B cell (primary cell): Measurements from ENCODE around the gene ARHGAP22. TPM values are rescaled to one million over a fixed set of nuclear protein-coding genes. Genes with fewer than 3 reads are reported as not detected.

Experiments
- ATAC-seq: fragments of 200-7000 bp; cut with Tn5 transposase; one replicate; pipeline ENCODE4 v1.10.0; 2021; ENCODE audit warnings: low read depth, mild to moderate bottlenecking, moderate number of reproducible peaks, moderate library complexity
- CTCF ChIA-PET: fragments of 350-600 bp; sonication (Branson Sonifier 250); formaldehyde crosslinking; loops from one replicate; lab custom pipeline; 2021; ENCODE audit warnings: antibody characterized with exemption, inconsistent platforms; lab: Charles Lee
- POLR2A ChIA-PET: fragments of 350-600 bp; sonication (Branson Sonifier 250); formaldehyde crosslinking; loops from one replicate; lab custom pipeline; 2021; ENCODE audit warnings: antibody characterized with exemption; lab: Charles Lee
- DNase-seq: peaks from one replicate; pipeline ENCODE4 v3.0.0; 2013
- H2AFZ ChIP-seq: 2 replicates; pipeline ENCODE4 v1.6.1; 2012; ENCODE audit warnings: mild to moderate bottlenecking, low read depth, low read length; ENCODE audit not compliant: insufficient read depth, poor library complexity, severe bottlenecking
- H3K27ac ChIP-seq, 2 donors: 1 replicate in 1 of 2; 2 replicates in 1 of 2; pipeline ENCODE4 v1.5.1; 2012 to 2013; ENCODE audit warnings: low read length in 2 of 2, mild to moderate bottlenecking in 2 of 2, moderate library complexity in 1 of 2
- H3K27me3 ChIP-seq, 4 experiments: fragments of 200-600 bp in 1 of 4; sonication (generic) in 1 of 4; replicated peaks in 1 of 4; 1 replicate in 2 of 4; 2 replicates in 2 of 4; pipeline versions ENCODE4 v1.6.1 to v1.7.0; 2013 to 2016; ENCODE audit warnings: low read length in 3 of 4, mild to moderate bottlenecking in 2 of 4, mixed read lengths in 1 of 4, moderate library complexity in 1 of 4; ENCODE audit not compliant: insufficient read depth in 4 of 4, control insufficient read depth in 3 of 4; ENCODE audit errors: control extremely low read depth in 1 of 4
- H3K36me3 ChIP-seq, 2 experiments: replicated peaks in 1 of 2; 1 replicate in 1 of 2; 2 replicates in 1 of 2; pipeline versions ENCODE4 v1.6.1 to v1.7.1; 2013; ENCODE audit warnings: low read length in 1 of 2; ENCODE audit not compliant: insufficient read depth in 2 of 2, control insufficient read depth in 1 of 2; ENCODE audit errors: control extremely low read depth in 1 of 2, extremely low read depth in 1 of 2
- H3K4me1 ChIP-seq, 2 donors: fragments of 200-600 bp in 1 of 2; sonication (generic) in 1 of 2; 1 replicate in 1 of 2; 2 replicates in 1 of 2; pipeline versions ENCODE4 v1.5.1 to v1.6.1; 2013 to 2017; ENCODE audit warnings: low read length in 2 of 2; ENCODE audit not compliant: control insufficient read depth in 2 of 2, insufficient read depth in 2 of 2
- H3K4me2 ChIP-seq: replicated peaks from 2 replicates; pipeline ENCODE3; 2012; ENCODE audit warnings: mild to moderate bottlenecking, low read depth, low read length; ENCODE audit not compliant: poor library complexity, severe bottlenecking
- H3K4me3 ChIP-seq, 5 experiments: fragments of 200-600 bp in 1 of 5; sonication (generic) in 1 of 5; 1 replicate in 3 of 5; 2 replicates in 2 of 5; pipeline versions ENCODE4 v1.5.1 to v1.7.0; 2011 to 2016; ENCODE audit warnings: low read length in 4 of 5, mild to moderate bottlenecking in 4 of 5, low read depth in 2 of 5, control low read depth in 1 of 5, moderate library complexity in 1 of 5; ENCODE audit not compliant: insufficient read depth in 1 of 5; ENCODE audit errors: control extremely low read depth in 1 of 5, extremely low read depth in 1 of 5
- H3K79me2 ChIP-seq: fragments of 200-600 bp; sonication (generic); one replicate; pipeline ENCODE4 v1.6.0; 2016; ENCODE audit warnings: low read length; ENCODE audit not compliant: control insufficient read depth, insufficient read depth
- H3K9ac ChIP-seq: fragments of 200-600 bp; sonication (generic); 2 replicates; pipeline ENCODE4 v1.6.1; 2017; ENCODE audit warnings: mild to moderate bottlenecking, low read length, moderate library complexity
- H3K9me3 ChIP-seq, 3 donors: one replicate each; pipeline versions ENCODE4 v1.6.1 to v1.7.1; 2013; ENCODE audit warnings: low read length in 2 of 3; ENCODE audit not compliant: control insufficient read depth in 2 of 3, insufficient read depth in 1 of 3; ENCODE audit errors: control extremely low read depth in 1 of 3
- H4K20me1 ChIP-seq: 2 replicates; pipeline ENCODE4 v1.6.0; 2012; ENCODE audit warnings: mild to moderate bottlenecking, low read length; ENCODE audit not compliant: insufficient read depth, control insufficient read depth, poor library complexity, severe bottlenecking
- H3K27ac Mint-ChIP-seq: one replicate; pipeline ENCODE4 v1.8.0; 2021; ENCODE audit warnings: mixed read lengths
- H3K27me3 Mint-ChIP-seq: one replicate; pipeline ENCODE4 v1.8.0; 2021; ENCODE audit warnings: mixed read lengths
- H3K4me1 Mint-ChIP-seq: one replicate; pipeline ENCODE4 v1.8.0; 2021; ENCODE audit warnings: mixed read lengths
- H3K4me3 Mint-ChIP-seq: one replicate; pipeline ENCODE4 v1.8.0; 2021; ENCODE audit warnings: mixed read lengths
- H3K9me3 Mint-ChIP-seq: one replicate; pipeline ENCODE4 v1.8.0; 2022; ENCODE audit warnings: mixed read lengths; ENCODE audit not compliant: insufficient read depth
- EZH2 ChIP-seq: IDR thresholded peaks from 2 replicates; pipeline ENCODE4 v1.6.1; 2012; ENCODE audit warnings: borderline replicate concordance, low read depth, mild to moderate bottlenecking, moderate library complexity, low read length; ENCODE audit not compliant: insufficient read depth, poor library complexity, severe bottlenecking
- WGBS: methylation state at CpG from one replicate; pipeline ENCODE4 v1.1.5; 2013; ENCODE audit warnings: missing lambda C conversion rate; ENCODE audit not compliant: insufficient coverage; 5-methylcytosine and 5-hydroxymethylcytosine counted together
- intact Hi-C: fragments of 100-400 bp; cut with micrococcal nuclease; formaldehyde crosslinking; loops from one replicate; pipeline ENCODE4 v1.10.0; 2022
- polyA plus RNA-seq: library from polyadenylated mRNA; depleted of rRNA; stranded (reverse); fragments of >200 nt; gene quantifications from 2 replicates; pipeline ENCODE4 v1.2.3, GENCODE V29; 2012
- total RNA-seq, 2 donors: library from RNA; stranded (reverse); fragments of 120-200 nt in 1 of 2; gene quantifications; 1 replicate in 1 of 2; 2 replicates in 1 of 2; pipeline versions ENCODE4 v1.2.3 to v1.2.4, GENCODE V29; 2013 to 2022
- TF ChIP-seq, protein P1 (sequence below): fragments of 200-600 bp; IDR thresholded peaks from one replicate; pipeline ENCODE4 v1.8.0; 2022; ENCODE audit warnings: antibody characterized with exemption, mild to moderate bottlenecking

ARHGAP22 gene
- total and polyA plus RNA-seq, 2 donors (not counting 1 experiment from before 2014, with no cell fraction given): 1.9 to 2.0 TPM

DNA sequence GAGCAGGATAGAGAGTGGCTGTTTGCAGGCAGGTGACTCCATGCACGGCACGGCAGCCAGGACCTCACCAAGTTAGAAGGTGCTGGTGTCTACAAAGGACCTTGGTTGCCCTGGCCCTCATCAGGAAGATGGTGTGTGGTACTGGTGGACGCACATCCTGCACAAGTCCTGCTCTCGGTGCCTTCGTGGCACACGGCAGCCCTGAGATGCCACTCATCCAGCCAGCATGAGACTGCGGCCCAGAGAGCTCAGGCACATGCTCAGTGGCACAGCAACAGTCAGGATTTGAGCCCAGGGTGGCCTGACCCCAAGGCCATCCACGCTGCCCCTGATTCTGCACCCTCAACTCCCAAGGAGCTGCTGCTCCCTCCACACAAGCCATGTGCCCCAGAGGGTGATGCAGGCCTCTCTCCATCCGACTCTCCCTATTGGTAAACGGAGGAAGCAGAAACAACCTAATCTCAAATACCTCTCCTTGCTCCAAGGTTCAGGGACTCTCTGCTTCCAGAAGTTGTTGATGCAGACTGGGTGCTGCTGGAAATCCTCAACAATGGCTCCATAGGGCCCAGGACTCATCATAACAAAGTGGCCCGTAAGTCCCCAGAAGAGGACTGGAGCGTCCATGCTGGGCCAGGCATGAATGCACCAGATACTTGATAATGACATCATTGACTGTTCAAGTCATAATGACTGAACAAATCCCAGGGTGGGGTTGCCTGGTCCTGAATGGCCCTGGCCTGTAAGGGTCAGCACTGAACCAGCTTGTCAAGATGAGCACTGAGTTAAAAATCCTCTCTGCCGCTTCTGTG, 93.6 kb downstream of the ARHGAP22 start:
- Mint-ChIP-seq H3K9me3 (peaks cover 2% of the 10 kb centered on the region), H3K4me3 (no peak overlapping the region), H3K27ac (no peak overlapping the region), H3K4me1 (peaks cover 13% of the 10 kb centered on the region), H3K27me3 (no peaks in the 10 kb centered on the region)
- peaks cover 8 to 11% of the 10 kb centered on the region in 2 donors for H3K4me1 ChIP-seq
- H3K4me3 ChIP-seq: no peak overlapping the region
- POLR2A ChIA-PET: no interaction called here
- peaks cover 0 to 12% (median 3%) of the 10 kb centered on the region in 3 donors for H3K9me3 ChIP-seq
- H4K20me1 ChIP-seq: no peaks in the 10 kb centered on the region
- ATAC-seq (no peak), DNase-seq (no peak)
- H2AFZ ChIP-seq: no peak overlapping the region
- CTCF ChIA-PET: no interaction called here
- H3K27ac ChIP-seq: no peak overlapping the region
- H3K4me2 ChIP-seq: no peak overlapping the region
- intact Hi-C loops: no loop called here
- TF ChIP-seq, protein P1, sequence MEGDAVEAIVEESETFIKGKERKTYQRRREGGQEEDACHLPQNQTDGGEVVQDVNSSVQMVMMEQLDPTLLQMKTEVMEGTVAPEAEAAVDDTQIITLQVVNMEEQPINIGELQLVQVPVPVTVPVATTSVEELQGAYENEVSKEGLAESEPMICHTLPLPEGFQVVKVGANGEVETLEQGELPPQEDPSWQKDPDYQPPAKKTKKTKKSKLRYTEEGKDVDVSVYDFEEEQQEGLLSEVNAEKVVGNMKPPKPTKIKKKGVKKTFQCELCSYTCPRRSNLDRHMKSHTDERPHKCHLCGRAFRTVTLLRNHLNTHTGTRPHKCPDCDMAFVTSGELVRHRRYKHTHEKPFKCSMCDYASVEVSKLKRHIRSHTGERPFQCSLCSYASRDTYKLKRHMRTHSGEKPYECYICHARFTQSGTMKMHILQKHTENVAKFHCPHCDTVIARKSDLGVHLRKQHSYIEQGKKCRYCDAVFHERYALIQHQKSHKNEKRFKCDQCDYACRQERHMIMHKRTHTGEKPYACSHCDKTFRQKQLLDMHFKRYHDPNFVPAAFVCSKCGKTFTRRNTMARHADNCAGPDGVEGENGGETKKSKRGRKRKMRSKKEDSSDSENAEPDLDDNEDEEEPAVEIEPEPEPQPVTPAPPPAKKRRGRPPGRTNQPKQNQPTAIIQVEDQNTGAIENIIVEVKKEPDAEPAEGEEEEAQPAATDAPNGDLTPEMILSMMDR: no peak
- no peak for TF ChIP-seq EZH2
- H3K79me2 ChIP-seq: no peaks in the 10 kb centered on the region
- peaks cover 0 to 3% (median 0%) of the 10 kb centered on the region in 4 experiments for H3K27me3 ChIP-seq
- no peaks in the 10 kb centered on the region for H3K36me3 ChIP-seq
- no peak overlapping the region for H3K9ac ChIP-seq
- WGBS: 94% methylated on average over 12 of the region's 13 CpGs

DNA sequence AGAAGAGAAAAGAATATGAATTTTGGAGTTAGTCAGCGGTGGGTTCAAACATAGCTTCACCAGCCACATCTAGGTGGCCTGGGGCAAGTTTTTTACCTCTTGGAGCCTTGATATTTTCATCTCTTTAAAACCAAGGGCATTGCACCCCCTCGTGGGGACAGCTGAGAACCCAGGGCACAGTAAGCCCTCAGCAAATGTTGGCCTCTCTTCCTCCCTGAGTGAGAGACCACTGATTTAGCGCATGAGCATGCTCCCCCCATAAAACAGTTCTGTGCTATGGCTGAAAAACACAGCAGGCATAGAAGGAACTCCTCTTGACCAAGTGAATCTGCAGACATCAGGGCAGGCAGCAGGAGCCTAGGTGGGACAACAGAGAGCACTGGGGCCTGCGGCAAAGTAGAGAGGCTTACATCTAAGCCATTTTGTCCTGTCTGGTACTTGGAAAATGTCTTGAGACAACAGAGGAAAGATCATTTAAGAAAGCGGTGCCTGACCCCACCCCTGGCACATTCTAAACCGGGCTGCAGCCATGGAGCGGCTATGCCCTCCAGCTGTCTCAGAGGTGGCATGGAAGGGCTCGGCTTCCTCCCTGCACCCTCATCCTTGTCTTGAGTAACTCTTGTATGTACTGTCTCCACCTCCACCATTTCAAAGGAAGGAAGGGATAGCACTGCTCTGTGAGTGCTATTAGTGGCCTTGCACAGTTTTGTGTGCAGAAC, 94.7 kb downstream of the ARHGAP22 start:
- no peaks in the 10 kb centered on the region for H4K20me1 ChIP-seq
- no peaks in the 10 kb centered on the region for H3K36me3 ChIP-seq
- Mint-ChIP-seq H3K27ac (no peak overlapping the region), H3K4me3 (no peak overlapping the region), H3K27me3 (no peaks in the 10 kb centered on the region), H3K4me1 (peaks cover 13% of the 10 kb centered on the region), H3K9me3 (peaks cover 2% of the 10 kb centered on the region)
- H3K4me3 ChIP-seq: no peak overlapping the region
- intact Hi-C loops: no loop called here
- H3K4me2 ChIP-seq: no peak overlapping the region
- ATAC-seq (no peak), DNase-seq (no peak)
- WGBS: 84% methylated on average over 7 of the region's 8 CpGs
- peaks cover 0 to 3% (median 0%) of the 10 kb centered on the region in 4 experiments for H3K27me3 ChIP-seq
- ChIA-PET CTCF (interaction anchor here (0.6 to 1.5 kb wide), 2 partner anchors 146 to 195 kb away, joined by 3 to 5 read pairs; no protein-coding TSS in a partner anchor), POLR2A (no interaction called here)
- H3K9ac ChIP-seq: no peak overlapping the region
- H3K4me1 ChIP-seq: peaks cover 8 to 11% of the 10 kb centered on the region in 2 donors
- H3K9me3 ChIP-seq: peaks cover 0 to 10% (median 0%) of the 10 kb centered on the region in 3 donors
- H2AFZ ChIP-seq: no peak overlapping the region
- no peak for TF ChIP-seq EZH2
- TF ChIP-seq, protein P1: no peak
- H3K79me2 ChIP-seq: no peaks in the 10 kb centered on the region
- no peak overlapping the region for H3K27ac ChIP-seq
